Fibroblast of lung (primary cell): Measurements from ENCODE around the gene PEPD.

Experiments
- CTCF ChIP-seq, 2 donors: IDR thresholded peaks in 1 of 2; conservative IDR thresholded peaks in 1 of 2; 1 replicate in 1 of 2; 2 replicates in 1 of 2; pipeline ENCODE4 v1.5.1; 2011 to 2012; ENCODE audit warnings: low read length in 2 of 2, control low read depth in 1 of 2, inconsistent platforms in 1 of 2, low read depth in 1 of 2, mild to moderate bottlenecking in 1 of 2
- EZH2 ChIP-seq: IDR thresholded peaks from 2 replicates; pipeline ENCODE4 v1.5.1; 2012; ENCODE audit warnings: low read length, control low read depth, mild to moderate bottlenecking; ENCODE audit errors: missing control alignments

- TF ChIP-seq EZH2 (no peak), CTCF (conservative IDR thresholded peaks at IDR 0.05 in 1 of 2, IDR thresholded peaks at IDR 0.05 in 1 of 2; ENCODE audit: low read depth in 1 of 2, low read length in 2 of 2) (no peak)
Observed at GRCh38 chr19:33388231-33388724, 133.3 kb downstream of the PEPD start.
